Dermis microvascular lymphatic vessel endothelial cell (primary cell): Measurements from ENCODE around the gene TNFRSF4. TPM values are rescaled to one million over a fixed set of nuclear protein-coding genes. Genes with fewer than 3 reads are reported as not detected.
"Not testable (repeated sequence)": the region's sequence is repeated elsewhere in the genome, so short reads cannot be mapped to it uniquely, and the experiment has no call there.

Source experiments
- DNase-seq, 2 donors: peaks; one replicate each; pipeline versions ENCODE4 v3.0.0 to v3.0.0-alpha.2; 2010; ENCODE audit warnings: low read depth in 2 of 2
- total RNA-seq: library from RNA; depleted of rRNA; stranded (reverse); fragments of >200 nt; gene quantifications from 2 replicates; pipeline ENCODE4 v1.2.1, GENCODE V29; 2014

TNFRSF4 gene
- total RNA-seq, 1 donor from 2014 or later, result 1.5 TPM

DNA sequence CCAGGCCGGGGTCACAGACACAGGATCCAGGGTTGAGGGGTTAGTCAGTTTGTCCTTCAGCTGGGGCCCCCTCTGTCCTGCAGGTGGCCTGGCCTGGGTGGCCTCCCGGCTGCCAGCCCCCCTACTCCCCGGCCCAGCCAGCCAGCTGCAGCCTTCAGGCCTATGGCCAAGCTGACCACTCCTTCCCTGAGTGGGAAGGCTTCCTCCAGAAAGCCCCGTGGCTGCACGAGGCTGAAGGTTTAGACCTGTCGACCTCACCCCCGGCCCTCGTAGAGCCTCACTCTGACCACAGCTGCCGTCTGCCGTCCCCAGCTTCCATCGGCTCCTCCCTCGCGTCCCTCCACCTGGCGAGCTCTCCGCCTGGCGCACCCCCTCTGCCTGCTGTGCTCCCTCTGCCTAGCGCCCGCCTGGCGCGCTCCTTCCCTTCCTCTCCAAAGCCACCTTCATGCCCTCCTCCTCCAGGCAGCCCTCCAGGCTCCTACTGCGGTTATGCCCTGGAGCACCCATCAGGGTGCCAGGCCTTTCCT is 30.7 kb downstream of the TNFRSF4 start:
- no peak for DNase-seq

- DNase-seq, result no peak
Measured at GRCh38 chr1:1182491-1183220, 31.3 kb downstream of the TNFRSF4 start.

GRCh38 chr1:1181938-1182410 is 32.0 kb downstream of the TNFRSF4 start:
- no peak for DNase-seq

DNA sequence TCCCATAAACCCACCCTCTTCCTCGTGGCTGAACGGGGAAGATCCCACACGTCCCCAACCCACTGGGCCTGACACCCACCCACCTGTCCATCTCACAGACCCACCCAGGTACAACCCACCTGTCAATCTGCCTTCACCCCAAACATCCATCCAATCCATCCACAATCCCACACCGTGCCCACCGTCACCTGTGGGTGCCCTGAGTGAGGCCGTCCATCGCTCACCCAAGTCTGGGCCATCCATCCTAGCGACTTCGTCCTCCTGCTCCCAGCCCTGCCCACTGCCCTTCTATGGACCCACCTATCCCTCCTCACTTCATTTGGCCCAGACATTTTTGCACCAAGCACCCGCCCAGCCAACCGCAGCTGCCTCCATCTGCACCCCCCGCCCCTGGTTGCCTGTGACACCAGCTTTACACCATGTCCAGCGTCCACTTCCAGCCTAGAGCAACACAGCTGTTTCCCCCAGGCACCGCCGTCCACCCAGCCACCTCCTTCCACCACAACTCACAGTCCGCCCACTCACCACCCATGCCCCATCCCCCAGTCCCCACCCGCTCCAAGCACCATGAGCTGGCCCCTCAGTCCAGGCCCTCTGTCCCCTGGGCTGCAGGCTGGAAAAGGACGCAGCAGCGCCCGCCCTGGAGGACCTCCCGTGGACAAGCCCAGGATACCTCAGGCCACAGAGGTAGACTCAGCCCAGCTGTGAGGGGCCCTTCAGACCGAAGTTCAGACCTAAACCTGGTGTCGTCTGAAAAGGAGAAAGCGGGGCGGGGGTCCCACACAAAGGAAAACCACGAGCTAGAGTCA is 32.6 kb downstream of the TNFRSF4 start:
- DNase-seq, result no peak

DNA sequence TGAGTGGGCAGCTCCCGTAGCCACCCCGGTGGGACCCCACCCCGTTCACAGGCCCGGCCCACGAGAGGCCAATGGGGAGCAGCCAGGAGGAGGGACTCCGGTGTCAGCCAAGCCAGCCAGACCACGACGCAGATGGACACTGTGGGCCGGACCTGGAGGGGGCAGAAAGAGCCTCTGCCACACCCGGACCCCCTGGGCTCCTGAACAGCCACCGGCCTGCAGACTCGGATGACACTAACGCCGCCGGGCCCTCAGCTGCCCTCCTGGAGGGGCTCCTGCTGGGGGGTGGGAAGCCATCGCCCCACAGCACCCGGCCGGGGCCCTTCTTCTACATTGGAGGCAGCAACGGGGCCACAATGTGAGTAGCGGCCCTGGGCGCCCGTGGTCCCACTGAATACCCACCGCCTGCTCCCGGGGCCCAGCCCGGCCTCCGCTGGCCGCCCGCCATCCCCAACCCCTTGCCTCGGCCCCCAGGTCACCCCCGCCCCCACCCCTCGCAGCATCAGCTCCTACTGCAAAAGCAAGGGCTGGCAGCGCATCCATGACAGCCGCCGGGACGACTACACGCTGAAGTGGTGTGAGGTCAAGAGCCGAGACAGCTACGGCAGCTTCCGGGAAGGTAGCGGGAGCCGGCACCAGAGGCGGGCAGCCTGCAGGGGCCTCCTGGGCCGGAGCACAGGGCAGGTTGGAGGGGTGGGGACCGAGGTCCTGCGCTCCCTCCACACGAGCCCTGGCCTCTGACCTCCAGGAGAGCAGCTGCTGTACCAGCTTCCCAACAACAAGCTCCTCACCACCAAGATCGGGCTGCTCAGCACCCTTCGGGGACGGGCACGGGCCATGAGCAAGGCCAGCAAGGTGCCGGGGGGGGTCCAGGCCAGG is 33.7 kb downstream of the TNFRSF4 start:
- no peak for DNase-seq

DNA sequence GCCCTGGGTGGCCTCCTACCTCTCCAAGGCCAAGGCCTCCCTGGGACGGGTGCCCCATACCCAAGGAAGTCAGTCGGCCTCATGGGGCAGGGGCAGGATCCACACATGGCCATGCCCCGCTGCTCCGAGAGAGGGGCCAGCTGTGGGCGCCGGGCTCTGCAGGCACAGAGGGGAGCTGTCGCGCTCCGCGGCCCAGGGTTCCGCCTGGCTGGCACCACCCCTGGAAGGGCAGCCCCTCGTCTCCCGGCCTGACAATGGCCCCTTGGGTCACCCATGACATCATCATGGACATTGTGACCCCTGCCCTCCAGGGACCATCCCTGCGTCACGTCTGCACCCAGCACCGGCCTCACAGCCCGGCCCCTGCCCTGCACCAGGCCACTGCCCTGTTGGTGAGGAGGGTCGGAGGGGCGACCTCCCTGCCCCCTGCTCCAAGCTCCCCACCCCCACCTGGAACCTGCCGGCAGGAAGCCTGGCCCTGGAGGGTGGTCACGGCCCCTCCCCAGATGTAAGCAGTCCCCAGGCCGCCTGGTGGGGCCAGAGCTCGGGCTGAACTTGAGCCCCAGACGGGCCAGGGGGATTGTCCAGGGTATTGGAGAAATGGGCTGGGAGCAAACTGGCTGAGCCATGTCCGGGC is 34.5 kb downstream of the TNFRSF4 start:
- DNase-seq, result no peak

DNA sequence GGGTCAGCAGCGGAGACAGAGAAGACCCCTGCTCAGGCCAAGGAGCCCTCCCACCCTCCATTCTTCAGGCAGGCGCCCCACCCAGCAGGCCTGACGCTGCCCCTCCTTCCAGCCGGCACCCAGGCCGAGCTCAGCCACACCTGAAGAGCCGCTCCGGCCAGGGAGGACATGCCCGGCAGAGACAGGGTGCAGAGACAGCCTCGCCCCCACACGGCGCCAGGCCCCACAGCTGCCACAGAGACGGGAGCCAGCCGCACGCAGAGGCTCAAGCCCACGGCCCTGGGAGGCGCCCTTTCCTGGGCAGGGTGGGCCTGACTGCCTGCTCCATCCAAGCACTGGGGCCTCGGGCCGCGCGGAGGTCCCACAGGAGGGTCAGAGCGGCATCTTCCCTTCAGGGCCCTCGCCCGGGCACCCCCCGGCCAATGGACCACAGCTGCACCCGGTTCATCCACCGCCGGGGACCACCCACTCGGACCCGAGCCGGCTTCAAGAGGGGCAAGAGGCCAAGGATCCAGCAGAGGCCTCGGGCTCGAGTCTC is 35.1 kb downstream of the TNFRSF4 start:
- DNase-seq, result no peak

GRCh38 chr1:1177452-1178206 is 36.3 kb downstream of the TNFRSF4 start:
- no peak for DNase-seq

DNA sequence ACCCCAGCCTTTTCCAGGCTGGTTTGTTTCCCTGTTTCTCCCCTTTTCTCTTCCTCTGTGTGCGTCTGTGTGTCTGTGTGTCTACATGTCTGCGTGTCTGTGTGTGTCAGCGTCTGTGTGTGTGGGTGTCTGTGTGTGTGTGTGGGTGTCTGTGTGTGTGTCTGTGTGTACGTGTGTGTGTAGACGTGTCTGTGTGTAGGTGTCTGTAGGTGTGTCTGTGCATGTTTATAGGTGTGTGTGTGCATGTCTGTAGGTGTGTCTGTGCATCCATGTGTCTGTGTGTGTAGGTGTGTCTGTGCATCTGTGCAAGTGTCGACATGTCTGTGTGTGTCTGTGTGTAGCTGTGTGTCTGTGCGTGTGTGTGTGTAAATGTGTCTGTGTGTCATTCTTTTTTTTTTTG is 37.0 kb downstream of the TNFRSF4 start:
- no peak for DNase-seq

GRCh38 chr1:1176063-1176761 is 37.7 kb downstream of the TNFRSF4 start:
- not testable (repeated sequence) for DNase-seq

- DNase-seq, result no peak
Measured at GRCh38 chr1:1175221-1176062, 38.5 kb downstream of the TNFRSF4 start.

- no peak for DNase-seq
Measured at GRCh38 chr1:1173793-1174415, 40.0 kb downstream of the TNFRSF4 start, which contains the start of gene TTLL10. TSS of gene TTLL10 (plus strand) at chr1:1173880. CDS start at chr1:1179216, 5,336 bp downstream.

DNA sequence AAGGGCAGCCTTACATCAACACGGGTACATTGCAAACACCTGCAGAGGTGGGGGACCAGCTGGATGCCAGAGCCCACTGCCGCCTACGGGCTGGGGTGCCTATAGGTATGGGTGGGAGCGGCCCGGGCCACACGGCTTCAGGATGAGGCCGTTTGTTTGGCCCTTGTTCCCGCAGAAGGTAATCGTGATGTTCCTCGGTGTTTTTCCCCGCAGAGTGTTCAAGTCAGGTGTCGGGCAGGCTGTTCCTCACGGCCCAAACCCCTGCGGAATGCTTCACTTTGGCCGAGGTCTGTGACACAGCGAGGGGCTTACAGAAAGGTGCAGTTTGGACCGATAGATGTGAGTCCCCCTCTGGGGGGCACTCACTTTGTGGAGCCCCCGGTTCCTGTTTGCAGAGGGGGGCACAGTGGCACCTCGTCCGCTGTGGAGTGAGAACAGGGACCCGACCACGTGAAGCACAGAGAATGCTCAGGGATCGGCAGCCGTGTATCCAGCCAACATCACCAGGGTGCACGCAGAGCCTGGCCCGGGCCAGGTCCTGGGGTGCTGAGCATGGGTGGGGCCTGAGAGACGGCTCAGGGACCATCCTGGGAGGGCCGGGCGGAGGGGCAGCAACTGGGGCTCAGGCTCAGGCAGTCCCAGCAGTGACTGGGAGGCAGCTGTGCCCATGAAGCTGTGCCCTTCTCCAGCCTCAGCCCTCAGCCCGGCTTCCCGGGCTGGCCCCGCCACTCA is 40.7 kb downstream of the TNFRSF4 start:
- no peak for DNase-seq

DNA sequence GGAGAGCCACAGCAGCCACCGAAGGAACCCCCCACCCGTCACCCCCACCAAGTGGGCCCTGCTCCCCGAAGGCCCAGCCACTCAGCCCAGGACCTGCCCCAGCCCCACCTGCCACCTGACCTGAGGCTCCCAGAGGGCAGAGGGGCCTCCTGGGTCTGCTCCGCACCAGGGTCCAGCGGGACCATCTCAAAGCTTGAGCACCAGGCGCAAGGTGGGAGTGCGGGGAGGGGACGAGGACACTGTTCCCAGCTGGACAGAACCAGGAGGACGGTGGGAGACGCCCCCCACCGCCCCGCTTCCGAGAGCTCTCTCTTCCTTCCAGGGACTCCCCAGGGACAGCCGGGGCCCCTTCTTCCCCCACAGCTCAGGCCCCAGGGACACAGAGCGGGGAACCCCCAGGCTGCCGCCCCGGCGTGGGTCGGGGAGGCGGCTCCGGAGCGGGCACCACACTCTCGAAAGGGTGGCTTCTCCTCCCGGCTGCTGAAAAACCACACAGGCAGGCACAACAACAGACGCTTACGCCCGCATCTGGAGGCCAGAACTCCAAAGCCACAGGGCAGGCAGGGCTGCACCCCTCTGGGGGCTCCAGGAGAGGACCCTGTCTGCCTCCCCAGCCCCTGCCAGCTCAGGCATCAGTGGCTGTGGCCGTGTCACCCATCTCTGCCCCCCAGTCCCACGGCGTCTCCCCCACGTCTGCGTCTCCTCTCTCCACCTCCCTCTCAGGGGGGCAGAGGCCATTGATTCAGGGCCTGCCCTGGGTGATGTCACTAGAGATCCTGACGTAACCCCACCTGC is 42.2 kb downstream of the TNFRSF4 start:
- no peak for DNase-seq

DNA sequence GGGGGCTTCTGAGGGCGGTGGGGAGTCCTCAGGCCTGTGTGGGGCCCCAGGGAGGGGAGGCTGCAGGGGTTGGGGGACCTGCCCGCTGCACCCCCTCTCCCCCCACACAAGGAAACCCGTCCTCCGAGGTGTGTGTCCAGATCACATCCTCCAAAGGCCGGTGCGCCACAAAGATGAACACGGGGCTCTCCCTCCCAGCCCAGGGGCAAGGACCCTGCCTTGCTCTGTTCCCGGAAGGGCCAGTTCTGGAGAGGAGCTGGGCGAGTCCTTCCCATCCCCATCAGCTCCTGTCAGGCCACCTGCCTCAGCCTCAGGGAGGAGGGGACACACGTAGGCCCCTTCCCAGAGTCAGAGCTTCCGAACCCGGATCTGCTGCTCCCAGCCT is 42.8 kb downstream of the TNFRSF4 start:
- DNase-seq, result no peak
